Memory B cell (primary cell): ENCODE data around the gene CA6.
"Not testable (repeated sequence)": the region's sequence is repeated elsewhere in the genome, so short reads cannot be mapped to it uniquely, and the experiment has no call there.

Source experiments
- ATAC-seq: fragments of 150-1000 bp; cut with Tn5 transposase; 2 replicates; pipeline ENCODE4 v1.10.0; 2021; ENCODE audit warnings: low read depth, mild to moderate bottlenecking, moderate library complexity
- DNase-seq, 2 donors: peaks; one replicate each; pipeline ENCODE4 v3.0.0; 2022; ENCODE audit warnings: low spot score in 2 of 2
- H3K27ac Mint-ChIP-seq: one replicate; pipeline ENCODE4 v1.8.0; 2022; ENCODE audit warnings: mild to moderate bottlenecking, moderate library complexity, mixed read lengths
- H3K27me3 Mint-ChIP-seq: one replicate; pipeline ENCODE4 v1.8.0; 2022; ENCODE audit warnings: mixed read lengths
- H3K36me3 Mint-ChIP-seq: one replicate; pipeline ENCODE4 v1.8.0; 2022; ENCODE audit warnings: mild to moderate bottlenecking, mixed read lengths
- H3K4me1 Mint-ChIP-seq: one replicate; pipeline ENCODE4 v1.8.0; 2022; ENCODE audit warnings: mixed read lengths
- H3K4me3 Mint-ChIP-seq: one replicate; pipeline ENCODE4 v1.8.0; 2022; ENCODE audit warnings: mild to moderate bottlenecking, moderate library complexity, mixed read lengths
- H3K9me3 Mint-ChIP-seq: one replicate; pipeline ENCODE4 v1.8.0; 2022; ENCODE audit warnings: mixed read lengths

CA6 gene

GRCh38 chr1:8913457-8913856 is 32.2 kb upstream of the CA6 start:
- Mint-ChIP-seq H3K4me3 (no peak overlapping the region), H3K27me3 (peaks cover 4% of the 10 kb centered on the region), H3K9me3 (peaks cover 2% of the 10 kb centered on the region), H3K36me3 (peaks cover 1% of the 10 kb centered on the region), H3K27ac (no peak overlapping the region), H3K4me1 (peaks cover 3% of the 10 kb centered on the region)
- DNase-seq (no peak), ATAC-seq (no peak)

GRCh38 chr1:8914466-8914865 is 31.2 kb upstream of the CA6 start:
- H3K27me3 Mint-ChIP-seq = peaks cover 4% of the 10 kb centered on the region
- DNase-seq = no peak
- peaks cover 3% of the 10 kb centered on the region for H3K4me1 Mint-ChIP-seq
- peaks cover 2% of the 10 kb centered on the region for H3K9me3 Mint-ChIP-seq
- no peak overlapping the region for H3K27ac Mint-ChIP-seq
- peaks cover 1% of the 10 kb centered on the region for H3K36me3 Mint-ChIP-seq
- ATAC-seq = no peak
- H3K4me3 Mint-ChIP-seq = no peak overlapping the region

GRCh38 chr1:8915446-8915845 is 30.2 kb upstream of the CA6 start:
- ATAC-seq (no peak), DNase-seq (no peak)
- Mint-ChIP-seq H3K27me3 (no peaks in the 10 kb centered on the region), H3K36me3 (no peaks in the 10 kb centered on the region), H3K4me3 (no peak overlapping the region), H3K27ac (no peak overlapping the region), H3K9me3 (no peaks in the 10 kb centered on the region), H3K4me1 (peaks cover 3% of the 10 kb centered on the region)

GRCh38 chr1:8917536-8917935 is 28.1 kb upstream of the CA6 start:
- not testable (repeated sequence) for H3K9me3 Mint-ChIP-seq, H3K27me3 Mint-ChIP-seq, DNase-seq, ATAC-seq, H3K36me3 Mint-ChIP-seq, H3K4me1 Mint-ChIP-seq, H3K27ac Mint-ChIP-seq, H3K4me3 Mint-ChIP-seq

- ATAC-seq = no peak
- no peak for DNase-seq
- H3K36me3 Mint-ChIP-seq = no peaks in the 10 kb centered on the region
- H3K4me3 Mint-ChIP-seq = no peak overlapping the region
- H3K27ac Mint-ChIP-seq = no peak overlapping the region
- no peaks in the 10 kb centered on the region for H3K9me3 Mint-ChIP-seq
- H3K27me3 Mint-ChIP-seq = peaks cover 7% of the 10 kb centered on the region
- peaks cover 3% of the 10 kb centered on the region for H3K4me1 Mint-ChIP-seq
These were observed 22.7 kb upstream of the CA6 start for GRCh38 chr1:8922962-8923361.

GRCh38 chr1:8925406-8925805 is 20.3 kb upstream of the CA6 start:
- H3K4me3 Mint-ChIP-seq = no peak overlapping the region
- H3K27me3 Mint-ChIP-seq = peaks cover 7% of the 10 kb centered on the region
- H3K9me3 Mint-ChIP-seq = no peaks in the 10 kb centered on the region
- H3K27ac Mint-ChIP-seq = no peak overlapping the region
- H3K36me3 Mint-ChIP-seq = no peaks in the 10 kb centered on the region
- no peaks in the 10 kb centered on the region for H3K4me1 Mint-ChIP-seq
- ATAC-seq (no peak), DNase-seq (no peak)

- DNase-seq = no peak
- H3K27me3 Mint-ChIP-seq = peaks cover 7% of the 10 kb centered on the region
- no peak overlapping the region for H3K27ac Mint-ChIP-seq
- no peaks in the 10 kb centered on the region for H3K4me1 Mint-ChIP-seq
- H3K9me3 Mint-ChIP-seq = no peaks in the 10 kb centered on the region
- no peak overlapping the region for H3K4me3 Mint-ChIP-seq
- ATAC-seq = no peak
- H3K36me3 Mint-ChIP-seq = no peaks in the 10 kb centered on the region
These were observed 19.7 kb upstream of the CA6 start for GRCh38 chr1:8925960-8926359.

- Mint-ChIP-seq H3K4me3 (no peak overlapping the region), H3K36me3 (no peaks in the 10 kb centered on the region), H3K4me1 (no peaks in the 10 kb centered on the region), H3K27ac (no peak overlapping the region), H3K27me3 (peaks cover 2% of the 10 kb centered on the region), H3K9me3 (no peaks in the 10 kb centered on the region)
- ATAC-seq (no peak), DNase-seq (no peak)
These were observed 18.7 kb upstream of the CA6 start for GRCh38 chr1:8926707-8927694.

GRCh38 chr1:8930116-8930515 is 15.6 kb upstream of the CA6 start:
- Mint-ChIP-seq H3K36me3 (no peaks in the 10 kb centered on the region), H3K9me3 (no peaks in the 10 kb centered on the region), H3K4me1 (no peaks in the 10 kb centered on the region), H3K27ac (no peak overlapping the region), H3K27me3 (no peaks in the 10 kb centered on the region), H3K4me3 (no peak overlapping the region)
- ATAC-seq (no peak), DNase-seq (no peak)

- not testable (repeated sequence) for H3K36me3 Mint-ChIP-seq, H3K27ac Mint-ChIP-seq, H3K4me3 Mint-ChIP-seq, DNase-seq, H3K4me1 Mint-ChIP-seq, ATAC-seq, H3K9me3 Mint-ChIP-seq
- peaks cover 13% of the 10 kb centered on the region for H3K27me3 Mint-ChIP-seq
These were observed 8.6 kb upstream of the CA6 start for GRCh38 chr1:8937051-8937450.

GRCh38 chr1:8937701-8938100 is 8.0 kb upstream of the CA6 start:
- Mint-ChIP-seq H3K9me3 (no peaks in the 10 kb centered on the region), H3K27me3 (peaks cover 13% of the 10 kb centered on the region), H3K4me1 (peaks cover 3% of the 10 kb centered on the region), H3K36me3 (no peaks in the 10 kb centered on the region), H3K27ac (no peak overlapping the region), H3K4me3 (no peak overlapping the region)
- DNase-seq (no peak), ATAC-seq (no peak)

GRCh38 chr1:8938232-8938999 is 7.3 kb upstream of the CA6 start:
- DNase-seq = no peak
- Mint-ChIP-seq H3K36me3 (no peaks in the 10 kb centered on the region), H3K9me3 (no peaks in the 10 kb centered on the region), H3K27me3 (peaks cover 15% of the 10 kb centered on the region), H3K4me1 (peaks cover 3% of the 10 kb centered on the region), H3K4me3 (no peak overlapping the region), H3K27ac (no peak overlapping the region)
- ATAC-seq = no peak

- no peak overlapping the region for H3K27ac Mint-ChIP-seq
- DNase-seq (no peak), ATAC-seq (no peak)
- peaks cover 15% of the 10 kb centered on the region for H3K27me3 Mint-ChIP-seq
- no peak overlapping the region for H3K4me3 Mint-ChIP-seq
- no peaks in the 10 kb centered on the region for H3K36me3 Mint-ChIP-seq
- no peaks in the 10 kb centered on the region for H3K9me3 Mint-ChIP-seq
- H3K4me1 Mint-ChIP-seq = peaks cover 3% of the 10 kb centered on the region
These were observed 6.7 kb upstream of the CA6 start for GRCh38 chr1:8939000-8939265.

- no peaks in the 10 kb centered on the region for H3K36me3 Mint-ChIP-seq
- DNase-seq (no peak), ATAC-seq (no peak)
- no peaks in the 10 kb centered on the region for H3K9me3 Mint-ChIP-seq
- H3K4me3 Mint-ChIP-seq = no peak overlapping the region
- no peak overlapping the region for H3K27ac Mint-ChIP-seq
- peaks cover 15% of the 10 kb centered on the region for H3K27me3 Mint-ChIP-seq
- H3K4me1 Mint-ChIP-seq = peaks cover 3% of the 10 kb centered on the region
These were observed 6.2 kb upstream of the CA6 start for GRCh38 chr1:8939362-8939995.
